Measurements from ENCODE around the gene GEMIN5.
"Not testable (repeated sequence)": the region's sequence is repeated elsewhere in the genome, so short reads cannot be mapped to it uniquely, and the experiment has no call there.

Gene GEMIN5

GRCh38 chr5:154944716-154945115 is 6.7 kb upstream of the GEMIN5 start:
- DNase-seq (ENCODE audit: low read depth in 3 of 3): no peak

- no peak for DNase-seq (ENCODE audit: low read depth in 3 of 3)
These were observed 5.5 kb upstream of the GEMIN5 start for GRCh38 chr5:154943527-154943926.

GRCh38 chr5:154940772-154941620 is 3.0 kb upstream of the GEMIN5 start, which contains the start of gene MRPL22:
TSS of gene MRPL22 (plus strand) at chr5:154941073. CDS start at chr5:154941111, 38 bp downstream.
- peak; percentile 89 to 94 (median 92) for DNase-seq (ENCODE audit: low read depth in 3 of 3)

GRCh38 chr5:154940375-154940771 is 2.4 kb upstream of the GEMIN5 start:
- DNase-seq (ENCODE audit: low read depth in 3 of 3): no peak

- DNase-seq (ENCODE audit: low read depth in 3 of 3): not testable (repeated sequence)
These were observed 1.4 kb upstream of the GEMIN5 start for GRCh38 chr5:154939387-154939786.

GRCh38 chr5:154937186-154937717 is 759 bp downstream of the GEMIN5 start:
- no peak for DNase-seq (ENCODE audit: low read depth in 3 of 3)

- DNase-seq (ENCODE audit: low read depth in 3 of 3): no peak
These were observed 3.1 kb downstream of the GEMIN5 start for GRCh38 chr5:154934881-154935280.

- no peak for DNase-seq (ENCODE audit: low read depth in 3 of 3)
These were observed 4.5 kb downstream of the GEMIN5 start for GRCh38 chr5:154933537-154933936.

- no peak for DNase-seq (ENCODE audit: low read depth in 3 of 3)
These were observed 14.3 kb downstream of the GEMIN5 start for GRCh38 chr5:154923441-154924430.

- DNase-seq (ENCODE audit: low read depth in 3 of 3): no peak
These were observed 20.3 kb downstream of the GEMIN5 start for GRCh38 chr5:154917757-154918156.

- no peak for DNase-seq (ENCODE audit: low read depth in 3 of 3)
These were observed 21.1 kb downstream of the GEMIN5 start for GRCh38 chr5:154916874-154917273.

- not testable (repeated sequence) for DNase-seq (ENCODE audit: low read depth in 3 of 3)
These were observed 32.4 kb downstream of the GEMIN5 start for GRCh38 chr5:154905601-154906000.

- DNase-seq (ENCODE audit: low read depth in 3 of 3): no peak
These were observed 36.1 kb downstream of the GEMIN5 start for GRCh38 chr5:154901913-154902312.

- no peak for DNase-seq (ENCODE audit: low read depth in 3 of 3)
These were observed 36.7 kb downstream of the GEMIN5 start for GRCh38 chr5:154901276-154901675.

GRCh38 chr5:154900066-154900465 is 37.9 kb downstream of the GEMIN5 start:
- DNase-seq (ENCODE audit: low read depth in 3 of 3): no peak

GRCh38 chr5:154899151-154899816 is 38.7 kb downstream of the GEMIN5 start:
- no peak for DNase-seq (ENCODE audit: low read depth in 3 of 3)

GRCh38 chr5:154898210-154898609 is 39.8 kb downstream of the GEMIN5 start:
- DNase-seq (ENCODE audit: low read depth in 3 of 3): no peak

- no peak for DNase-seq (ENCODE audit: low read depth in 3 of 3)
These were observed 41.3 kb downstream of the GEMIN5 start for GRCh38 chr5:154896562-154897165.

GRCh38 chr5:154895606-154896561 is 42.1 kb downstream of the GEMIN5 start:
- no peak for DNase-seq (ENCODE audit: low read depth in 3 of 3)

- DNase-seq (ENCODE audit: low read depth in 3 of 3): no peak
These were observed 44.6 kb downstream of the GEMIN5 start for GRCh38 chr5:154893381-154893780.

All from stimulated activated CD4-positive, alpha-beta T cell treated with anti-CD3 and anti-CD28 coated beads, TNF-alpha, amount 100 ng/mL, for 24 hours (primary cell).